MM.1S (cell line): ENCODE results near the gene TMEM209.

Experiments
- DNase-seq: peaks from one replicate; pipeline ENCODE4 v3.0.0-alpha.2; 2015
- H2AFZ ChIP-seq: fragments of 300-600 bp; sonication (generic); 2 replicates; pipeline ENCODE4 v1.6.0; 2016; ENCODE audit warnings: antibody characterized with exemption, low read length
- H3F3A ChIP-seq: fragments of 300-600 bp; sonication (generic); 2 replicates; pipeline ENCODE4 v1.6.1; 2016; ENCODE audit warnings: mild to moderate bottlenecking, antibody characterized with exemption, low read length, moderate library complexity, mixed read lengths; ENCODE audit not compliant: insufficient read depth
- H3K27ac ChIP-seq: fragments of 300-600 bp; sonication (generic); 2 replicates; pipeline ENCODE4 v1.5.1; 2016; ENCODE audit warnings: mild to moderate bottlenecking, low read length
- H3K27me3 ChIP-seq: fragments of 300-600 bp; sonication (generic); replicated peaks from 2 replicates; pipeline ENCODE4 v1.6.0; 2016; ENCODE audit warnings: low read length; ENCODE audit not compliant: insufficient read depth
- H3K36me3 ChIP-seq: fragments of 300-600 bp; sonication (generic); replicated peaks from 2 replicates; pipeline ENCODE4 v1.6.1; 2016; ENCODE audit warnings: mild to moderate bottlenecking, low read length, mixed read lengths; ENCODE audit not compliant: insufficient read depth
- H3K4me1 ChIP-seq: fragments of 300-600 bp; sonication (generic); 2 replicates; pipeline ENCODE4 v1.6.1; 2016; ENCODE audit warnings: low read length, mixed read lengths
- H3K4me2 ChIP-seq: fragments of 300-600 bp; sonication (generic); 2 replicates; pipeline ENCODE4 v1.6.0; 2016; ENCODE audit warnings: low read depth, low read length
- H3K4me3 ChIP-seq: fragments of 300-600 bp; sonication (generic); 2 replicates; pipeline ENCODE4 v1.5.1; 2016; ENCODE audit warnings: low read length, mixed read lengths
- H3K79me2 ChIP-seq: fragments of 300-600 bp; sonication (generic); 2 replicates; pipeline ENCODE4 v1.6.1; 2016; ENCODE audit warnings: mixed run types, low read length, mixed read lengths
- H3K9ac ChIP-seq: fragments of 300-600 bp; sonication (generic); 2 replicates; pipeline ENCODE4 v1.6.1; 2016; ENCODE audit warnings: low read length, mixed read lengths
- H3K9me2 ChIP-seq: fragments of 300-600 bp; sonication (generic); replicated peaks from 2 replicates; pipeline ENCODE4 v1.6.1; 2016; ENCODE audit warnings: mild to moderate bottlenecking, low read length, mixed read lengths; ENCODE audit not compliant: insufficient read depth
- H3K9me3 ChIP-seq: fragments of 300-600 bp; sonication (generic); replicated peaks from 2 replicates; pipeline ENCODE4 v1.6.1; 2016; ENCODE audit warnings: mild to moderate bottlenecking, low read length, mixed read lengths; ENCODE audit not compliant: insufficient read depth
- H4K20me1 ChIP-seq: fragments of 300-600 bp; sonication (generic); 2 replicates; pipeline ENCODE4 v1.6.1; 2016; ENCODE audit warnings: mild to moderate bottlenecking, low read length, moderate library complexity, mixed read lengths; ENCODE audit not compliant: insufficient read depth
- EZH2 ChIP-seq: fragments of 300-600 bp; sonication (generic); optimal IDR thresholded peaks from 2 replicates; pipeline ENCODE3; 2017; ENCODE audit warnings: low read depth, mild to moderate bottlenecking, antibody characterized with exemption, low read length, mixed read lengths
- EZH2phosphoT487 ChIP-seq: fragments of 300-600 bp; sonication (generic); IDR thresholded peaks from 2 replicates; pipeline ENCODE4 v1.6.1; 2018; ENCODE audit warnings: antibody characterized with exemption, low read length
- TF ChIP-seq, protein P1 (sequence below): fragments of 300-600 bp; sonication (generic); IDR thresholded peaks from 2 replicates; pipeline ENCODE4 v1.5.1; 2016; ENCODE audit warnings: antibody characterized with exemption, low read length, mixed read lengths

TMEM209 gene

DNA sequence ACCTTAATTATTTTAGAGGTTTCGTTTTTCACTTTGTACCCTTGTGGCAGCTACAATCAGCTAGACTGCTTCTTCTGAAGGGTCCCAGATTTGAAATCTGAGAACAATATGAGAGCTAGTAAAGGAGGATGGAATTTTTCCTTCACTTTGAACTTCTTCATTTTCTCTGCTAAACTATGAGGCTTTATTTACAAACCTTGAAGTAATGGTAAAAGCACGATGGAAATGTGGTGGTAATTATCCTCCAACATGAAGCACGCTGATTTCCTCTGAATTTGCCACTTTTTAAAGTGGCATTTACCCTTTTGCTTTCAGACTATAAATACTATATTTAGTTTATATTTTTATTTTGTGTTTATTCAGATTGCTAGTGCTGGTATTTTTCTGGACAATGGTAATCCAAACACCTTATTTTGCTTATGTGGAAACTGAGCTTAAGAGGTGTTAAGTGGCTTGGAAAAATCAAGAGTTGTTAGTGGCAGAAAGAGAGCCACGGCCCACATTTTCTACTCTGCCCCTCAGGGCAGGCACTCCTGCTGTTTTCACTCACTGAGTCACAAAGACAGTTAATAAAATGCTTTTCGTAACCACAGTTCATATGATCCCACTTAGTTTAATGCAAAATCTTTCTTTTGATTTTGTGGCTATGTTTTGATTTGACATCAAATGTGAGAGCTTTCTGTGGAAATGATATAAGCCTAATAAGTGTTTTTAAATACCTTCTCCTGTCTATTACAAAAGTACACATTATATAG is 5.2 kb upstream of the TMEM209 start:
- no peak for DNase-seq
- no peaks in the 10 kb centered on the region for H3K4me1 ChIP-seq
- no peak overlapping the region for H2AFZ ChIP-seq
- no peaks in the 10 kb centered on the region for H3F3A ChIP-seq
- no peak overlapping the region for H3K27ac ChIP-seq
- no peaks in the 10 kb centered on the region for H3K36me3 ChIP-seq
- no peaks in the 10 kb centered on the region for H3K9me3 ChIP-seq
- no peaks in the 10 kb centered on the region for H3K27me3 ChIP-seq
- no peaks in the 10 kb centered on the region for H4K20me1 ChIP-seq
- TF ChIP-seq, protein P1, sequence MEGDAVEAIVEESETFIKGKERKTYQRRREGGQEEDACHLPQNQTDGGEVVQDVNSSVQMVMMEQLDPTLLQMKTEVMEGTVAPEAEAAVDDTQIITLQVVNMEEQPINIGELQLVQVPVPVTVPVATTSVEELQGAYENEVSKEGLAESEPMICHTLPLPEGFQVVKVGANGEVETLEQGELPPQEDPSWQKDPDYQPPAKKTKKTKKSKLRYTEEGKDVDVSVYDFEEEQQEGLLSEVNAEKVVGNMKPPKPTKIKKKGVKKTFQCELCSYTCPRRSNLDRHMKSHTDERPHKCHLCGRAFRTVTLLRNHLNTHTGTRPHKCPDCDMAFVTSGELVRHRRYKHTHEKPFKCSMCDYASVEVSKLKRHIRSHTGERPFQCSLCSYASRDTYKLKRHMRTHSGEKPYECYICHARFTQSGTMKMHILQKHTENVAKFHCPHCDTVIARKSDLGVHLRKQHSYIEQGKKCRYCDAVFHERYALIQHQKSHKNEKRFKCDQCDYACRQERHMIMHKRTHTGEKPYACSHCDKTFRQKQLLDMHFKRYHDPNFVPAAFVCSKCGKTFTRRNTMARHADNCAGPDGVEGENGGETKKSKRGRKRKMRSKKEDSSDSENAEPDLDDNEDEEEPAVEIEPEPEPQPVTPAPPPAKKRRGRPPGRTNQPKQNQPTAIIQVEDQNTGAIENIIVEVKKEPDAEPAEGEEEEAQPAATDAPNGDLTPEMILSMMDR, result no peak
- no peak for TF ChIP-seq EZH2
- TF ChIP-seq EZH2phosphoT487, result no peak
- H3K79me2 ChIP-seq, result no peaks in the 10 kb centered on the region
- H3K4me3 ChIP-seq, result no peak overlapping the region
- H3K9me2 ChIP-seq, result no peaks in the 10 kb centered on the region
- H3K9ac ChIP-seq, result no peak overlapping the region
- no peak overlapping the region for H3K4me2 ChIP-seq

DNA sequence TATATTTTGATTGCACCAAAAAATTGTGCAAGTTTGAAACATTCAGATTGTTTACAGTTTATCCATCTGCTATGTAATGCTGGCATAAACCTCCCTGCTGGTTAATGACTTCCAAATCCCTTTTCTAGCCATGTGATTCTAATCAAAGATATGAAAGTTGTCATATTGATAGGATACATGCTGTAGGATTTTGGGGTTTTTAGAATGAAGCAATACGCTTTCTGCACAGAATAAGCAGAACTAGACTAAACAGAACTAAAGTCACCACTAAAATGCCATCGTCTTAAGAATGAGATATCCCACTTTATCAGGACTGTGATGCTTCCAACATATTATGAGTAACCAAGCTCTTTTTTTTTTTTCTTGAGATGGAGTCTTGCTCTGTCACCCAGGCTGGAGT is 3.3 kb upstream of the TMEM209 start:
- Histone ChIP-seq H3K4me3 (no peak overlapping the region), H3K27me3 (no peaks in the 10 kb centered on the region), H3K9me2 (no peaks in the 10 kb centered on the region), H3K4me1 (no peaks in the 10 kb centered on the region), H3K79me2 (peaks cover 17% of the 10 kb centered on the region), H3K9me3 (no peaks in the 10 kb centered on the region), H4K20me1 (no peaks in the 10 kb centered on the region), H3F3A (no peaks in the 10 kb centered on the region), H3K27ac (no peak overlapping the region), H2AFZ (no peak overlapping the region), H3K4me2 (no peak overlapping the region), H3K9ac (no peak overlapping the region), H3K36me3 (0 out of 2 replicates have a peak, but pooled peaks cover 4% of the 10 kb centered on the region)
- DNase-seq, result no peak
- TF ChIP-seq, protein P1, result no peak
- TF ChIP-seq EZH2phosphoT487 (no peak), EZH2 (no peak)

DNA sequence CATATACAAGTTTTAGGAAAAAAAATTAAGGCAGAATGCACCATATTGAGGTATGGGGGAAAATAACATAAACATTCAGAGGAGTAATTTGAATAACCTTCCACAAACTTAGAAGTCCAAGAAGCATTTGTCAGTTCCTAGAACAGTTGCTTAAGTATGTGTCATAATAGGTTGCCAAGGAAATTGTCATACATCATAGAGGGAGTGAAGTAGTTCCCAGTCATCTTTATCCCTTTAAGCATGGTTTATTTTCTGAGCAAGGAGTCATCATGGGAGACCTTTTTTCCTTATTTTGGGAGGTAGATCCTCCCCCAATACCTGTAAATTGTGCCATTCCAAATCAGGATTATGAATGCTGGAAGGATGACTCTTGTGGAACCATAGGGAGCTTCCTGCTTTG is 2.4 kb upstream of the TMEM209 start, which contains the start of gene SSMEM1:
TSS of gene SSMEM1 (plus strand) at position 219 of the 400 bp plus-strand sequence. CDS start at position 270, 51 bp downstream.
- DNase-seq, result no peak
- Histone ChIP-seq H3K79me2 (peaks cover 22% of the 10 kb centered on the region), H3K27me3 (no peaks in the 10 kb centered on the region), H3K9ac (no peak within 1 kb of the TSS), H3K9me2 (no peaks in the 10 kb centered on the region), H4K20me1 (no peaks in the 10 kb centered on the region), H2AFZ (no peak within 1 kb of the TSS), H3F3A (no peaks in the 10 kb centered on the region), H3K36me3 (peaks cover 10% of the 10 kb centered on the region), H3K27ac (no peak within 1 kb of the TSS), H3K4me2 (no peak within 1 kb of the TSS), H3K9me3 (no peaks in the 10 kb centered on the region), H3K4me3 (no peak within 1 kb of the TSS), H3K4me1 (no peaks in the 10 kb centered on the region)
- TF ChIP-seq, protein P1, result no peak
- TF ChIP-seq EZH2 (no peak), EZH2phosphoT487 (no peak)
